CD4-positive, alpha-beta T cell treated with Interleukin-17A for 1 hour (primary cell): Measurements from ENCODE around the gene ZBTB5.
"Not testable (repeated sequence)": the region's sequence is repeated elsewhere in the genome, so short reads cannot be mapped to it uniquely, and the experiment has no call there.

ENCODE experiments used
- DNase-seq: peaks from one replicate; pipeline ENCODE4 v3.0.0-alpha.2; 2020

The ZBTB5 gene, protein sequence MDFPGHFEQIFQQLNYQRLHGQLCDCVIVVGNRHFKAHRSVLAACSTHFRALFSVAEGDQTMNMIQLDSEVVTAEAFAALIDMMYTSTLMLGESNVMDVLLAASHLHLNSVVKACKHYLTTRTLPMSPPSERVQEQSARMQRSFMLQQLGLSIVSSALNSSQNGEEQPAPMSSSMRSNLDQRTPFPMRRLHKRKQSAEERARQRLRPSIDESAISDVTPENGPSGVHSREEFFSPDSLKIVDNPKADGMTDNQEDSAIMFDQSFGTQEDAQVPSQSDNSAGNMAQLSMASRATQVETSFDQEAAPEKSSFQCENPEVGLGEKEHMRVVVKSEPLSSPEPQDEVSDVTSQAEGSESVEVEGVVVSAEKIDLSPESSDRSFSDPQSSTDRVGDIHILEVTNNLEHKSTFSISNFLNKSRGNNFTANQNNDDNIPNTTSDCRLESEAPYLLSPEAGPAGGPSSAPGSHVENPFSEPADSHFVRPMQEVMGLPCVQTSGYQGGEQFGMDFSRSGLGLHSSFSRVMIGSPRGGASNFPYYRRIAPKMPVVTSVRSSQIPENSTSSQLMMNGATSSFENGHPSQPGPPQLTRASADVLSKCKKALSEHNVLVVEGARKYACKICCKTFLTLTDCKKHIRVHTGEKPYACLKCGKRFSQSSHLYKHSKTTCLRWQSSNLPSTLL

GRCh38 chr9:37465249-37466036, at the start of gene ZBTB5:
Gene ZBTB5 (minus strand): TSS chr9:37465450. CDS start chr9:37442551, 22,899 bp downstream.
- peak; percentile 99 for DNase-seq

DNA sequence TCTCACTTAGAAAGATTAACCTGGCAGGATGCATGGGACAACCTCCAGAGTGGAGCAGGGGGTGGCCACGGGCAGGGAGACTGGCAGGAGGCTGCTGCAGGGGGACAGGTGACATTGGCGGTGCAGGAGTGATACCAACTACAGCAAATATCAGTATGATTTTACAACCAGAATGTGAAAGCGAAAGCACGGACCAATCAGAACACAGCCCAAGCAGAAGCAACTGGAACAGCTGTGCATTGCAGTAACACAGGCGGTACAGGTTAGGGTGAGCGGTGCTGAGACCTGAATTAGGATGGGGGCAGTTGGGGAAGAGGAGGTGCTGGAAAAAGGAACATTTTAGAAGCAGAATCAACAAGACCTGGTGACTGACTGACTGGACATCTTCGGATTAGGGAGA, 49.7 kb upstream of the ZBTB5 start:
- DNase-seq: no peak

- DNase-seq: not testable (repeated sequence)
These were observed 49.2 kb upstream of the ZBTB5 start for GRCh38 chr9:37514415-37514814.

- peak; percentile 53 for DNase-seq
These were observed 47.2 kb upstream of the ZBTB5 start for GRCh38 chr9:37512437-37512836.

- DNase-seq: no peak
These were observed 46.1 kb upstream of the ZBTB5 start for GRCh38 chr9:37511016-37512010.

DNA sequence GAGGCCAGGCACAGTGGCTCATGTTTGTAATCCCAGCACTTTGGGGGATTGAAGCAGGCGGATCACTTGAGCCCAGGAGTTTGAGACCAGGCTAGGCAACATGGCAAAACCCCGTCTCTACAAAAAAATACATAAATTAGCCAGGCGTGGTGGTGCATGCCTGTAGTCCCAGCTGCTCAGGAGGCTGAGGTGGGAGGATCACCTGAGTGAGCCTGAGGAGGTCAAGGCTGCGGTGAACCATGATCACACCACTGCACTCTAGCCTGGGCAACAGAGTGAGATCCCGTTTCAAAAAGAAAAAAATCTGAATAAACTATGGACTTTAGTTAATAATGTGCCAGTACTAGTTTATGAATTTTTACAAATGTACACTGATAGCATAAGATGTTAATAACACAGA, 44.8 kb upstream of the ZBTB5 start:
- DNase-seq: not testable (repeated sequence)

- DNase-seq: no peak
These were observed 44.3 kb upstream of the ZBTB5 start for GRCh38 chr9:37509536-37509935.

- DNase-seq: no peak
These were observed 43.6 kb upstream of the ZBTB5 start for GRCh38 chr9:37508834-37509206.

DNA sequence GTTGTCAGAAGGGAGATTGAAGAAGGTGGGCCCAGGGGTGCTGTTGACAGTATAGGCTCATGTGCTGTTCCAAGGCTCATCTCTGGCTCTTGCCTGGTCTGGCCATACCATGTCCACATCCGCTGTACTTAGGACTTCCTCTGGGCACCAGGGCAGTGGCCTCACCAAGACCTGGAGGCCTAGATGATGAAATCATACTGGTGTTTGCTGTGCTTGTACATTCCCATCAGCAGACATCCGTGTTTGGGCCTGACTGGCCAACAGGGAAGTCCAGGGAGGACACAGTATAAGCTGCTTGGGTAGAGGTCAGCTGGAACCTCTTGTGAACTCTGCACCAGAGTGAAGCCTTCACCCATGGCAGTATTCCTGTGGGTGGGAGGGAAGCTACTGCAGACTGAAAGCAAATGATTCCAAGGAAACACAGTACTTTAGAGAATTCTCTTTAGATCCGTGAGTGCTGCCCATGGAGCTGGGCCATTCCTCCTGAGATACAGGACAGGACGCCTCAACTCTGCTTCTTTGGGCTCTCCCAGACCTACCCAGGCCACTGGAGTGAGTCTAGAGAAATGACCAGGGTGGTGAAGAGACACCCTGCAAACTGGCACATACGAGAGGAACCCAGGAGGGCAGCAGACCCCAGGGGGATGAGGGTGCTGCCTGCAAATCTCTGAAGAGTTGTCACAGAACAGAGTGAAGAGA, 43.0 kb upstream of the ZBTB5 start:
- DNase-seq: no peak

DNA sequence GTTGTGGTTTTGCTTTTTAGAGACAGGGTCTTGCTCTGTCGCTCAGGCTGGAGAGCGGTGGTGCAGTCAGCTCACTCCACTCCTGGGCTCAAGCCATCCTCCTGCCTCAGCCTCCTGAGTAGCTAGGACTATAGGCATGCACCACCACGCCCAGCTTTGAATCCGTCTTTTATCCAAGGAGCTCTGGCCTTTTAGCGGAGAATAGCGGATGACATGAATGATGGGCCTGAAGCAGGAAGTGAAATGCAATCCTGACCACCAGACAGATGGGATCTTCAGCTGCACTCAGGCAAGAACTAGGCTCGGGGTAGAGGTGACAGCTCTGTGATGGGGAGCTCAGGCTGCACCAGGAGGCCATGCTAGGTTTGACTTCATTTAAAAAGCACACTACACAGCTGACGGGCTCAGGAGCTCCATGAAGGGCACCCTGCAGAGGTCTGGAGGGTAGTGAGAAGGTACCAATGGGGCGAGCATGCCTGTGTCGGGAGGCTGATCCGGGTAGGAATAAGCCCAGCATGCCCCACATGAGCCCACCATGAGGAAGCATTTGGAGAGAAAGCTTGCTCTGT, 42.4 kb upstream of the ZBTB5 start:
- no peak for DNase-seq

- no peak for DNase-seq
These were observed 39.4 kb upstream of the ZBTB5 start for GRCh38 chr9:37504605-37505004.

GRCh38 chr9:37503736-37504135, 38.5 kb upstream of the ZBTB5 start:
- DNase-seq: peak; percentile 74

- DNase-seq: no peak
These were observed 36.8 kb upstream of the ZBTB5 start for GRCh38 chr9:37501957-37502596.

DNA sequence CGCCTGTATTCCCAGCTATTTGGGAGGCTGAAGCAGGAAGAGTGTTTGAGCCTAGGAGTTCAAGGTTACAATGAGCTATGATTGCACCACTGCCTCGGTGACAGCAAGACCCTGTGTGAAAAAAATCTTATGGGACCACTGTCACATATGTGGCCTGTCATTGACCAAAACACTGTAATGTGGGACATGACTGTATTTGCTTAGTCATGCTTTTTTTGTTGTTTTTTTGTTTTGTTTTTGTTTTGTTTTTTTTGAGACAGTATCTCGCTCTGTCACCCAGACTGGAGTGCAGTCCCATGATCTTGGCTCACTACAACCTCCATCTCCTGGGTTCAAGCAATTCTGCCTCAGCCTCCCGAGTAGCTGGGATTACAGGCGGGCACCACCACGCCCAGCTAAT, 34.0 kb upstream of the ZBTB5 start:
- DNase-seq: no peak

DNA sequence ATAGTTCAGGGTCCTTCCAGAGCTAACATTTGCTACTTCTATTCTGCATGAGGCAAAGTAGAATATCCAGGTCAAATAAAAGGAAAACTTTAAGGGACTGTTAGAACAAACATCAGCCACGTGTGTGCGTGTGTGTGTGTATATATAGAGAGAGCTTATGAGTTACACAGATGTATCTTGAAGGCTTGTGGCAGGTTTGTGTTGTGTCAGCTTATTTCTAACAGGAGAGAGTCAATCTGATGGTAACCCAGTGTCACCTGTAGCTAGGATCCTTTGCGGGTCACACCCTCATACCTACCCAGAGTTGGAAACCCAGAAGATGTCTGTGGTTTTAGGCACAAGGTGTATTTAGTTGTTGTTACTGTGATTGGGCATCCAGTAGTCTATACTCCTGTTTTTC, 33.2 kb upstream of the ZBTB5 start:
- no peak for DNase-seq

GRCh38 chr9:37497320-37497719, 32.1 kb upstream of the ZBTB5 start:
- DNase-seq: no peak

DNA sequence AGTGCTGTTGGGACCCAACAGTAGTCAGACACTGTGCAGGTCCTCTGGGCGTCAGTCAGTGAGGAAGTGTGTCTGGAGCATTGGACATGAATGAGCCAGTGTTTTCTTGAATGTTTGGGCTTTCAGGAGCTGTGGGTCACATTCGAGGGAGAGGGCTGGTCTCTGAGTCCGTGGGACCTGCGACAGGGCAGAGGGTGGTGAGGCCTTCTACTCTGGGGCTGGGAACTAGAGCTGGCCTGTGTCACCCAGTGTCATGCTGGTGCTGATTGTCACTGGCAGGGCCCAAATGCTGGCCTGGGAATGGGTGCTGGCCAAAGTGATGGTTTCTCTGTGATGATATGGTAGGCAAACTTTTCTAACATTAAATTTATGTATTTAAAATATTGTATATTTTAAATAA, 30.8 kb upstream of the ZBTB5 start:
- DNase-seq: no peak

DNA sequence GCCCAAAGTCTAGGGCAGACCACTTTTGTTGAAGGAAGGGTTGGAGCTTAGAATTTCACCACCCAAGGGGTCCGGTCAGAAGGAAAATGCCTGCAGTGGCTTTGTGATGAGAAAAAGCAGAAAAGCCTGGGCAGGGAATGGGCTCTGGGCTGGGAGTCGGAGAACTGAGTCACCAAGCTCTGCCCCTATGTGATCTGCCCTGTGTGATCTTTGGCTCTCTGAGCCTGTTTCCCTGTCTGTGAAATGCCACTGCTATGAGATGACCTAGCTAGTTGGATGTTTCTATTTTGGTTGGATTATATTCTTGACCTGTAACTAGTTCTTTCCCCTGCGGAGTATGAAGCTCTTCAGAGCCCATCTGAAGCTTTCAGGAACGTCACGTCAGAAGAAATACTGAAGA, 30.3 kb upstream of the ZBTB5 start:
- DNase-seq: no peak

DNA sequence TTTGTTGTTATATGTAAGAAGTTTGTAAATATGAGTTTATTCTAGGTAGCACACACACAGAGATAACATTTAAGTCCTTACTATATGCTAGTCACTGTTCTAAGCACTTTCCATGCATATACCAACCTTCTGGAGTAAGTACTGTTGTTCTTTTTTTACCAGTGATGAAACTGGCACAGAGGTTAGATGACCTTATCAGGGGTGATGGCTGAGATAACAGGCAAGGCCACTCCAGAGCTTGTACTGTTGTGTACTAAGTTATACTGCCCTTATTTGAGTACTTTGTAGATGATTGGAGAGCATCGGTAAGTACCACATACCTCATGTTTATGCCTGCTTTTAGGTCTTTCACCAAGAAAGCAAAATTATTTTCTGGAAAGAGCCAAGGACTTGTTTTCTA, 26.7 kb upstream of the ZBTB5 start:
- DNase-seq: no peak

DNA sequence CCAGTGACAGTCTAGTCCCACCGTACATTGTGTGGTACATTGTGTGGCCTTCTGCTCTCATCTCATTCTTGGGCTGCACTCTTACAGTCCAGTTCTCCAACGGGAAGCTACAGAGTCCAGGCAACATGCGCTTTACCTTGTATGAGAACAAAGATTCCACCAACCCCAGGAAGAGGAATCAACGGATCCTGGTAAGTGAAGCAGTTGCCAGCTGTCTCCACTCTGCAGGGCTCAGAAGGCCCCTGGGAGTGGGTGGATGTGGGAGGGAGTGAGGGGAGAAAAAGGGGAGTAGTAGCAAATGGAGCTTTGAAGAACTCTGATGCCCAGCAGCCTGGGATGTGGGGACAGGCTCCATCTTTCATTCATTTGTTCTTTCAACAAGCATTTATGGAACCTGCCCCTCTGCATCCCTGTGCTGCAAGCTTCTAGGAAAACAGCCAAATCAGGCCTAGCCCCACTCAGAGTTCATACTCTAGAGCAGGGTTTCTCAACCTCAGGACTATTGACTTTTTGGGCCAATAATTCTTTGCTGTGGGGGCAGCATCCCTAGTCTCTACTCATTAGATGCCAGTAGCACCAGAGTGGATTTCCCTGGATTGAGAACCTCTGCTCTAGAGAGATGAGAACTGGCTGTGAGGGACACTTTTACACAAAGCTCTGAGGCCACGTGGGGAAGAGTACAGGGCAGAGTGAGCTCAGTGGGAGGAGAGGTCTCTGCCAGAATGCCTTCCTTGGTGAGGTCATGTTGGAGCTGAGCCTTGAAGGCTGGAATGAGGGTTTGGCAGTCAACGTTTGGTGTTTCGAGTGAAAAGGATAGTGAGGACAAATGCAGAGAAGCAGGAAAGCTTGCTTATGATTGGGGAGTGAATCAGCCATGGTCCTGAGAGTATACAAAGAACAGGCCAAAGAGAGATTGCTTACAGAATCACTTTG, 21.6 kb upstream of the ZBTB5 start:
- DNase-seq: no peak
